H1 (cell line): ENCODE results near the gene RFX1. TPM values are rescaled to one million over a fixed set of nuclear protein-coding genes. Genes with fewer than 3 reads are reported as not detected.

Experiments used
- CTCF ChIA-PET: fragments of 300-600 bp; sonication (Branson Sonifier 250); formaldehyde crosslinking; loops from one replicate; lab custom pipeline; 2021; ENCODE audit not compliant: partially characterized antibody; lab: Charles Lee
- POLR2A ChIA-PET: fragments of 300-600 bp; sonication (Branson Sonifier 250); formaldehyde crosslinking; loops from one replicate; lab custom pipeline; 2021; ENCODE audit warnings: inconsistent platforms; ENCODE audit not compliant: partially characterized antibody; lab: Charles Lee
- DNase-seq, 2 experiments: peaks; one replicate each; pipeline versions ENCODE4 v3.0.0 to v3.0.0-alpha.2; 2010 to 2022; ENCODE audit warnings: low spot score in 2 of 2, low read depth in 1 of 2, mixed read lengths in 1 of 2
- FAIRE-seq: peaks from 2 replicates; lab custom pipeline; 2011; peaks lifted over from hg19 to GRCh38; lab: Jason Lieb, UNC
- H2AFZ ChIP-seq: 2 replicates; pipeline ENCODE4 v1.8.1; 2012; ENCODE audit warnings: low read length, inconsistent platforms
- H2AK5ac ChIP-seq: 2 replicates; pipeline ENCODE4 v1.6.1; 2013; ENCODE audit warnings: low read depth, low read length
- H2BK120ac ChIP-seq: replicated peaks from 2 replicates; pipeline ENCODE3; 2013; ENCODE audit warnings: low read depth, low read length, inconsistent platforms
- H2BK12ac ChIP-seq: 2 replicates; pipeline ENCODE4 v1.6.1; 2013; ENCODE audit warnings: low read depth, low read length
- H2BK15ac ChIP-seq: 2 replicates; pipeline ENCODE4 v1.6.1; 2013; ENCODE audit warnings: low read length
- H2BK20ac ChIP-seq: 2 replicates; pipeline ENCODE4 v1.6.1; 2013; ENCODE audit warnings: low read length
- H2BK5ac ChIP-seq: 2 replicates; pipeline ENCODE4 v1.6.1; 2013; ENCODE audit warnings: low read depth, low read length
- H3K14ac ChIP-seq: 2 replicates; pipeline ENCODE4 v1.6.1; 2013; ENCODE audit warnings: inconsistent platforms; ENCODE audit not compliant: insufficient read length
- H3K18ac ChIP-seq: 2 replicates; pipeline ENCODE4 v1.6.1; 2013; ENCODE audit warnings: low read length; ENCODE audit errors: extremely low read depth
- H3K23ac ChIP-seq: 2 replicates; pipeline ENCODE4 v1.6.1; 2013; ENCODE audit warnings: inconsistent platforms; ENCODE audit not compliant: insufficient read length
- H3K23me2 ChIP-seq: 2 replicates; pipeline ENCODE4 v1.6.1; 2013; ENCODE audit warnings: low read depth, low read length
- H3K27ac ChIP-seq: 2 replicates; pipeline ENCODE4 v1.6.1; 2011; ENCODE audit warnings: low read depth, low read length, inconsistent platforms
- H3K27me3 ChIP-seq, 4 experiments: replicated peaks in 1 of 4; 1 replicate in 1 of 4; 2 replicates in 3 of 4; pipeline versions ENCODE4 v1.6.1 to v1.8.1; 2011 to 2013; ENCODE audit warnings: low read length in 3 of 4, mild to moderate bottlenecking in 3 of 4, inconsistent platforms in 2 of 4, mixed read lengths in 2 of 4, moderate library complexity in 1 of 4; ENCODE audit not compliant: control insufficient read depth in 3 of 4, insufficient read depth in 3 of 4; ENCODE audit errors: extremely low read depth in 1 of 4
- H3K36me3 ChIP-seq, 4 experiments: 2 replicates each; pipeline versions ENCODE4 v1.6.1 to v1.8.1; 2011 to 2013; ENCODE audit warnings: mild to moderate bottlenecking in 4 of 4, low read length in 3 of 4, moderate library complexity in 2 of 4, control low read depth in 1 of 4, inconsistent platforms in 1 of 4; ENCODE audit not compliant: insufficient read depth in 4 of 4, control insufficient read depth in 2 of 4
- H3K4ac ChIP-seq: replicated peaks from 2 replicates; pipeline ENCODE3; 2013; ENCODE audit warnings: low read length, low read depth, mixed read lengths, inconsistent platforms; ENCODE audit not compliant: insufficient read length
- H3K4me1 ChIP-seq, 4 experiments: replicated peaks in 1 of 4; 1 replicate in 1 of 4; 2 replicates in 3 of 4; pipeline versions ENCODE4 v1.6.1 to v1.8.1; 2011 to 2013; ENCODE audit warnings: low read length in 3 of 4, inconsistent platforms in 2 of 4, mixed read lengths in 1 of 4; ENCODE audit not compliant: insufficient read depth in 4 of 4, control insufficient read depth in 3 of 4
- H3K4me2 ChIP-seq, 2 experiments: 2 replicates each; pipeline versions ENCODE4 v1.6.1 to v1.8.1; 2011 to 2013; ENCODE audit warnings: low read depth in 2 of 2, low read length in 2 of 2, control low read depth in 1 of 2, inconsistent platforms in 1 of 2, mild to moderate bottlenecking in 1 of 2; ENCODE audit not compliant: insufficient read depth in 1 of 2
- H3K4me3 ChIP-seq, 4 experiments: fragments of 200-600, 300-600 bp in 1 of 4; sonication (generic), shearing (Covaris generic), sonication (Bioruptor Twin) in 1 of 4; 2 replicates each; pipeline versions ENCODE4 v1.5.1 to v1.8.1; 2011 to 2016; ENCODE audit warnings: low read length in 4 of 4, low read depth in 3 of 4, control low read depth in 2 of 4, inconsistent platforms in 2 of 4, mild to moderate bottlenecking in 2 of 4, mixed read lengths in 1 of 4, moderate library complexity in 1 of 4; ENCODE audit not compliant: insufficient read depth in 2 of 4; ENCODE audit errors: extremely low read depth in 1 of 4
- H3K56ac ChIP-seq: replicated peaks from 2 replicates; pipeline ENCODE3; 2013; ENCODE audit warnings: low read depth, mild to moderate bottlenecking, mixed read lengths, low read length, inconsistent platforms; ENCODE audit not compliant: insufficient read length
- H3K79me1 ChIP-seq: 2 replicates; pipeline ENCODE4 v1.6.1; 2013; ENCODE audit warnings: low read depth, low read length, control low read depth
- H3K79me2 ChIP-seq, 2 experiments: 2 replicates each; pipeline versions ENCODE4 v1.6.1 to v1.8.1; 2012 to 2013; ENCODE audit warnings: low read length in 2 of 2, mild to moderate bottlenecking in 2 of 2, inconsistent platforms in 1 of 2; ENCODE audit not compliant: insufficient read depth in 2 of 2, control insufficient read depth in 1 of 2
- H3K9ac ChIP-seq, 4 experiments: replicated peaks in 1 of 4; 1 replicate in 1 of 4; 2 replicates in 3 of 4; pipeline versions ENCODE4 v1.6.1 to v1.8.1; 2011 to 2013; ENCODE audit warnings: low read depth in 3 of 4, low read length in 3 of 4, control low read depth in 2 of 4, mild to moderate bottlenecking in 2 of 4, moderate library complexity in 2 of 4, inconsistent platforms in 1 of 4; ENCODE audit errors: extremely low read depth in 1 of 4
- H3K9me3 ChIP-seq, 2 experiments: 2 replicates each; pipeline versions ENCODE4 v1.6.1 to v1.8.1; 2012 to 2013; ENCODE audit warnings: mild to moderate bottlenecking in 2 of 2, moderate library complexity in 2 of 2, control low read depth in 1 of 2, inconsistent platforms in 1 of 2, low read depth in 1 of 2, low read length in 1 of 2, mixed read lengths in 1 of 2; ENCODE audit not compliant: insufficient read depth in 2 of 2
- H4K20me1 ChIP-seq, 2 experiments: replicated peaks in 1 of 2; 2 replicates each; pipeline versions ENCODE3 to v1.8.1; 2011 to 2013; ENCODE audit warnings: inconsistent platforms in 2 of 2, low read length in 2 of 2, mild to moderate bottlenecking in 1 of 2; ENCODE audit not compliant: insufficient read depth in 2 of 2, control insufficient read depth in 1 of 2
- H4K5ac ChIP-seq: 2 replicates; pipeline ENCODE4 v1.6.1; 2013; ENCODE audit warnings: low read length, low read depth, mixed read lengths, inconsistent platforms; ENCODE audit not compliant: insufficient read length
- H4K8ac ChIP-seq: 2 replicates; pipeline ENCODE4 v1.8.0; 2013; ENCODE audit warnings: mild to moderate bottlenecking, moderate library complexity, low read length, inconsistent platforms; ENCODE audit not compliant: insufficient read depth; ENCODE audit errors: extremely low read depth
- H4K91ac ChIP-seq: replicated peaks from 2 replicates; pipeline ENCODE3; 2013; ENCODE audit warnings: low read length, mixed read lengths, inconsistent platforms; ENCODE audit not compliant: insufficient read length
- CBX8 ChIP-seq: fragments of 300-800, 300-1000 bp; sonication (generic); IDR thresholded peaks from 2 replicates; pipeline ENCODE4 v1.7.1; 2016; ENCODE audit warnings: low read depth, low read length, borderline replicate concordance
- CHD2 ChIP-seq: IDR thresholded peaks from 2 replicates; pipeline ENCODE4 v1.6.1; 2012; ENCODE audit warnings: low read length, improper control_type of control experiment
- RAD21 ChIP-seq, 2 experiments: IDR thresholded peaks in 1 of 2; conservative IDR thresholded peaks in 1 of 2; 2 replicates each; pipeline ENCODE4 v1.6.1; 2011; ENCODE audit warnings: low read depth in 2 of 2, low read length in 2 of 2, improper control_type of control experiment in 1 of 2, inconsistent platforms in 1 of 2, mild to moderate bottlenecking in 1 of 2, moderate library complexity in 1 of 2
- SRF ChIP-seq: IDR thresholded peaks from 2 replicates; pipeline ENCODE4 v1.6.1; 2011; ENCODE audit warnings: mild to moderate bottlenecking, low read depth, low read length, moderate library complexity
- YY1 ChIP-seq: IDR thresholded peaks from 2 replicates; pipeline ENCODE4 v1.6.1; 2011; ENCODE audit warnings: low read depth, mild to moderate bottlenecking, low read length
- WGBS, 2 experiments: shearing (Covaris generic) in 1 of 2; methylation state at CpG; one replicate each; pipeline versions ENCODE4 v1.1.6 to v1.1.7; 2013 to 2015; ENCODE audit warnings: low lambda C conversion rate in 2 of 2, mixed read lengths in 2 of 2, inconsistent platforms in 1 of 2, low coverage in 1 of 2, missing lambda C conversion rate in 1 of 2; ENCODE audit not compliant: insufficient replicate concordance in 2 of 2, insufficient coverage in 1 of 2, insufficient read length in 1 of 2; ENCODE audit errors: extremely low coverage in 1 of 2, missing lambda C conversion rate in 1 of 2; 5-methylcytosine and 5-hydroxymethylcytosine counted together
- long read RNA-seq, 2 experiments: library from RNA in 1 of 2; library from capped mRNA in 1 of 2; stranded (forward); transcript quantifications; one replicate each; pipeline ENCODE4 v2.0.0, GENCODE V29; 2021; ENCODE audit warnings: inconsistent platforms in 1 of 2
- polyA minus RNA-seq, 3 experiments: library from RNA; depleted of rRNA, polyadenylated mRNA; stranded (reverse); fragments of >200 nt; gene quantifications; 1 replicate in 2 of 3; 2 replicates in 1 of 3; pipeline ENCODE4 v1.2.3, GENCODE V29; 2011
- polyA plus RNA-seq, 7 experiments: library from polyadenylated mRNA; depleted of rRNA in 3 of 7; stranded (reverse) in 5 of 7; unstranded in 2 of 7; fragments of >200 nt in 5 of 7; fragments of 200-250 nt in 2 of 7; gene quantifications; 1 replicate in 5 of 7; 2 replicates in 1 of 7; 4 replicates in 1 of 7; pipeline versions ENCODE4 v1.2.1 to v1.2.3, GENCODE V29; 2011 to 2013; ENCODE audit warnings: missing spikeins in 2 of 7, mixed read lengths in 2 of 7
- total RNA-seq: library from RNA; stranded (reverse); fragmentation: NEBNext Ultra II Directional; extraction: Animal tissue kit (Norgen Biotek cat#: 25700); gene quantifications from 2 replicates; pipeline ENCODE4 v1.2.1, GENCODE V29; 2021
- TF ChIP-seq, protein P1 (sequence below), 3 experiments: IDR thresholded peaks; 1 replicate in 2 of 3; 2 replicates in 1 of 3; pipeline versions ENCODE4 v1.5.1 to v1.6.1; 2011; ENCODE audit warnings: low read length in 3 of 3, mild to moderate bottlenecking in 3 of 3, inconsistent platforms in 2 of 3, low read depth in 1 of 3, moderate library complexity in 1 of 3; ENCODE audit not compliant: insufficient read depth in 1 of 3; ENCODE audit errors: control extremely low read depth in 1 of 3

Gene RFX1
- total RNA-seq (16.1 and 17.0 TPM in 2 replicates), polyA plus RNA-seq (2011; rRNA removed) (4.9 and 10.4 TPM in 2 replicates), polyA minus RNA-seq (2011; rRNA and poly(A)+ RNA removed) (1.9 and 2.7 TPM in 2 replicates)
- polyA plus RNA-seq (2011; cell fraction: cytosol; rRNA removed): 3.4 TPM
- polyA plus RNA-seq (2011; cell fraction: nucleus; rRNA removed): 13.6 TPM
- 10.7 to 19.4 TPM (median 17.4 TPM) in 4 replicates for polyA plus RNA-seq (2012, experiment 1 of 2)
- polyA plus RNA-seq (2012, experiment 2 of 2): 11.3 TPM
- 8.7 TPM for polyA plus RNA-seq (2013, experiment 1 of 2)
- polyA plus RNA-seq (2013, experiment 2 of 2): 8.1 TPM
- 19.2 TPM for polyA minus RNA-seq (2011; cell fraction: cytosol; rRNA and poly(A)+ RNA removed)
- 9.3 TPM for polyA minus RNA-seq (2011; cell fraction: nucleus; rRNA and poly(A)+ RNA removed)
- long read RNA-seq, experiment 1, partial matches to known transcripts: 19 of 31 reads
- long read RNA-seq, experiment 1, other reads (novel, unspliced or antisense): 12 of 31 reads
- long read RNA-seq, experiment 2, partial matches to known transcripts: 1 of 1 reads
- long read RNA-seq, experiment 2, other reads (novel, unspliced or antisense): 0 of 1 reads

DNA sequence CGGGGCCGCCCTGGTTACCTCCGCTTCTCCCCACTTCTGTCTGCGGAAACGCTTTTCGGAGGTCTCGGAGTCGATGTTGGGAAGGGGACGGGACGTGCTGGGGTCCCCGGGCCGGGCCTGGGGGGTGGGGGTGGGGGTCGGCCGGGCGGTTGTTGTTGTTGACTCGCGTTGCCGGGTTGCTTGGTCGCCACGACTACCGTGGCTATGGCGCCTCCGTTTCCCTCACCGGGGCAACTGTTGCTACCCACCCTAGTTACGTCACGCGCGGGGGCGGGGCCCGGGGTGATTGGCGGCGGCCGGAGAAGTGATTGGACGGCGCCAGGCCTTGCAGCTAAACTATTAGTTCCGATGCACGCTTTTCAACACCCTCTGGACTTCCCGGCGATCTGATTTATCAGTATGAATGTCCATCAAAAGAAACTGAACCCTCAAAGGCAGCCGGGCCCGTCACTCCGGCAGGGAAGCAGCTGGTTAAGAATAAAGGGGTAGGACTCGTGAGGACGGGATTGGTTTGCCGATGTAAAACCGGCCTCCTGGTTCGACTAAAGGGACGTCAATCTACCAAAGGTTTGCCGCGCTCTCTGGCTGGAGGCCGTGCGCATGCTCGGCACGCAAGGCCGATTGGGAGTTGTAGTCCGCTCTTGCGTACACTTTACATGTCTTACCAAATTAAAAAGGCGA lies at the start of gene RFX1:
RFX1 (minus strand) TSS at position 236 of the 681 bp plus-strand sequence. CDS start 12,477 bp downstream, outside the sequence.
- H2AFZ ChIP-seq: peak within 1 kb of the TSS; percentile 71
- peak within 1 kb of the TSS; percentile 91 for H4K5ac ChIP-seq
- peak; percentile 98 to 100 for DNase-seq
- H3K9me3 ChIP-seq: no peaks in the 10 kb centered on the region
- no peaks in the 10 kb centered on the region for H3K27me3 ChIP-seq
- no peaks in the 10 kb centered on the region for H4K20me1 ChIP-seq
- no peak within 1 kb of the TSS for H2AK5ac ChIP-seq
- peak within 1 kb of the TSS; percentile 95 for H4K91ac ChIP-seq
- 1% methylated on average over 35 of the region's 58 CpGs; no CpG with 5 or more reads in 1 of the 2 experiments for WGBS, 2 experiments
- H3K27ac ChIP-seq: peak within 1 kb of the TSS; percentile 95
- peaks cover 3% of the 10 kb centered on the region for H3K79me1 ChIP-seq
- peak within 1 kb of the TSS; percentile 64; the same call in 1 of the 2 replicates for H2BK12ac ChIP-seq
- peak within 1 kb of the TSS; percentile 62 to 81 (median 69) for H3K4me3 ChIP-seq
- H4K8ac ChIP-seq: peak within 1 kb of the TSS; percentile 98
- H3K14ac ChIP-seq: no peak within 1 kb of the TSS
- no peaks in the 10 kb centered on the region for H3K36me3 ChIP-seq
- H3K4ac ChIP-seq: peak within 1 kb of the TSS; percentile 91
- H2BK5ac ChIP-seq: peak within 1 kb of the TSS; percentile 93
- peak within 1 kb of the TSS; percentile 98 for H3K18ac ChIP-seq
- no peak for FAIRE-seq
- CTCF ChIA-PET: interaction anchor here (1.0 to 2.5 kb wide), 8 partner anchors 17 to 125 kb away, joined by 3 to 12 read pairs (median 4); partner anchors contain the start of gene IL27RA
- peak within 1 kb of the TSS; percentile 81; the same call in 1 of the 2 replicates for H2BK15ac ChIP-seq
- peak within 1 kb of the TSS; percentile 77 for H3K56ac ChIP-seq
- H3K23me2 ChIP-seq: peaks cover 5% of the 10 kb centered on the region; the same call in 1 of the 2 replicates
- POLR2A ChIA-PET: interaction anchor here (0.6 to 3.1 kb wide), 25 partner anchors 10 to 854 kb away, joined by 3 to 16 read pairs (median 5); partner anchors contain the start of genes DCAF15, IL27RA and RLN3
- H3K4me2 ChIP-seq: peak within 1 kb of the TSS; percentile 70 to 71
- H3K9ac ChIP-seq: peak within 1 kb of the TSS; percentile 81 to 86 (median 84)
- H3K23ac ChIP-seq: no peak within 1 kb of the TSS
- peaks cover 0 to 4% (median under 1%) of the 10 kb centered on the region in 4 experiments; a peak in 5 of 7 replicates for H3K4me1 ChIP-seq
- no peak within 1 kb of the TSS for H2BK120ac ChIP-seq
- 0 out of 2 replicates have a peak within 1 kb of the TSS, but pooled peaks have one; percentile 74 for H2BK20ac ChIP-seq
- H3K79me2 ChIP-seq: peaks cover 0 to 9% of the 10 kb centered on the region in 2 experiments; a peak in 2 of 4 replicates
- no peak for TF ChIP-seq SRF
- TF ChIP-seq CHD2: peak; percentile 95
- no peak for TF ChIP-seq RAD21 (IDR thresholded peaks at IDR 0.05 in 1 of 2, conservative IDR thresholded peaks at IDR 0.05 in 1 of 2; ENCODE audit: low read depth in 2 of 2, low read length in 2 of 2)
- no peak for TF ChIP-seq CBX8
- TF ChIP-seq, protein P1, sequence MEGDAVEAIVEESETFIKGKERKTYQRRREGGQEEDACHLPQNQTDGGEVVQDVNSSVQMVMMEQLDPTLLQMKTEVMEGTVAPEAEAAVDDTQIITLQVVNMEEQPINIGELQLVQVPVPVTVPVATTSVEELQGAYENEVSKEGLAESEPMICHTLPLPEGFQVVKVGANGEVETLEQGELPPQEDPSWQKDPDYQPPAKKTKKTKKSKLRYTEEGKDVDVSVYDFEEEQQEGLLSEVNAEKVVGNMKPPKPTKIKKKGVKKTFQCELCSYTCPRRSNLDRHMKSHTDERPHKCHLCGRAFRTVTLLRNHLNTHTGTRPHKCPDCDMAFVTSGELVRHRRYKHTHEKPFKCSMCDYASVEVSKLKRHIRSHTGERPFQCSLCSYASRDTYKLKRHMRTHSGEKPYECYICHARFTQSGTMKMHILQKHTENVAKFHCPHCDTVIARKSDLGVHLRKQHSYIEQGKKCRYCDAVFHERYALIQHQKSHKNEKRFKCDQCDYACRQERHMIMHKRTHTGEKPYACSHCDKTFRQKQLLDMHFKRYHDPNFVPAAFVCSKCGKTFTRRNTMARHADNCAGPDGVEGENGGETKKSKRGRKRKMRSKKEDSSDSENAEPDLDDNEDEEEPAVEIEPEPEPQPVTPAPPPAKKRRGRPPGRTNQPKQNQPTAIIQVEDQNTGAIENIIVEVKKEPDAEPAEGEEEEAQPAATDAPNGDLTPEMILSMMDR (IDR thresholded peaks at IDR 0.05; ENCODE audit: control extremely low read depth in 1 of 3, insufficient read depth in 1 of 3, low read depth in 1 of 3, low read length in 3 of 3): no peak
- peak; percentile 95 for TF ChIP-seq YY1
